Esophagus mucosa (tissue), 1 donor: ENCODE measurements around the gene ZCWPW1. TPM values are rescaled to one million over a fixed set of nuclear protein-coding genes. Genes with fewer than 3 reads are reported as not detected.

ENCODE experiments used
- ATAC-seq: fragments of 200-7000 bp; cut with Tn5 transposase; one replicate; pipeline ENCODE4 v1.9.1; 2020
- total RNA-seq: library from RNA; stranded (reverse); gene quantifications from one replicate; pipeline ENCODE4 v1.2.4, GENCODE V29; 2023
- donor health status: DM: yes; HTN: yes; CAD: no.

ZCWPW1 gene
- total RNA-seq, 1 donor from 2014 or later, result 1.4 TPM

GRCh38 chr7:100431286-100431735 lies 2.8 kb upstream of the ZCWPW1 start:
- ATAC-seq, result no peak

- no peak for ATAC-seq
These were observed 2.2 kb upstream of the ZCWPW1 start for GRCh38 chr7:100430493-100431285.

GRCh38 chr7:100429637-100430492 lies 1.4 kb upstream of the ZCWPW1 start, which contains the start of gene MEPCE:
Gene MEPCE, plus strand, starts transcription at chr7:100429831. Its CDS starts 188 bp downstream, at chr7:100430019.
- peak; percentile 67 for ATAC-seq

- ATAC-seq, result peak; percentile 87
These were observed 599 bp upstream of the ZCWPW1 start for GRCh38 chr7:100428967-100429636.

GRCh38 chr7:100427762-100428198 lies 723 bp downstream of the ZCWPW1 start:
- ATAC-seq, result no peak

- no peak for ATAC-seq
These were observed 2.0 kb downstream of the ZCWPW1 start for GRCh38 chr7:100426516-100426915.

- ATAC-seq, result no peak
These were observed 3.2 kb downstream of the ZCWPW1 start for GRCh38 chr7:100425347-100425746.

GRCh38 chr7:100423315-100423714 lies 5.2 kb downstream of the ZCWPW1 start:
- no peak for ATAC-seq

- no peak for ATAC-seq
These were observed 8.8 kb downstream of the ZCWPW1 start for GRCh38 chr7:100419660-100420226.

- ATAC-seq, result no peak
These were observed 9.4 kb downstream of the ZCWPW1 start for GRCh38 chr7:100418930-100419659.

GRCh38 chr7:100415448-100415847 lies 13.1 kb downstream of the ZCWPW1 start:
- no peak for ATAC-seq

GRCh38 chr7:100413889-100414288 lies 14.6 kb downstream of the ZCWPW1 start:
- ATAC-seq, result no peak

GRCh38 chr7:100413346-100413745 lies 15.2 kb downstream of the ZCWPW1 start:
- peak; percentile 38 for ATAC-seq

GRCh38 chr7:100411101-100411500 lies 17.4 kb downstream of the ZCWPW1 start:
- ATAC-seq, result no peak

- peak; percentile 80 for ATAC-seq
These were observed 21.0 kb downstream of the ZCWPW1 start for GRCh38 chr7:100407285-100408180.

- peak; percentile 67 for ATAC-seq
These were observed 21.7 kb downstream of the ZCWPW1 start for GRCh38 chr7:100406767-100407166.

- no peak for ATAC-seq
These were observed 26.3 kb downstream of the ZCWPW1 start for GRCh38 chr7:100402241-100402640.

- ATAC-seq, result no peak
These were observed 26.7 kb downstream of the ZCWPW1 start for GRCh38 chr7:100401811-100402210.

- ATAC-seq, result no peak
These were observed 27.8 kb downstream of the ZCWPW1 start for GRCh38 chr7:100400656-100401055.

- ATAC-seq, result no peak
These were observed 28.5 kb downstream of the ZCWPW1 start for GRCh38 chr7:100400041-100400440.

- no peak for ATAC-seq
These were observed 30.3 kb downstream of the ZCWPW1 start for GRCh38 chr7:100398239-100398638.
